Colonic mucosa (tissue), 2 donors: Measurements from ENCODE around the gene TREX2. TPM values are rescaled to one million over a fixed set of nuclear protein-coding genes. Genes with fewer than 3 reads are reported as not detected.

Experiments
- total RNA-seq, 2 donors: library from RNA; stranded (reverse); fragmentation: NEBNext Ultra II Directional in 1 of 2; extraction: Animal tissue kit (Norgen Biotek cat#: 25700) in 1 of 2; gene quantifications; one replicate each; pipeline ENCODE4 v1.2.1, GENCODE V29; 2021
- donor health status: DM: no; HTN: no; CAD: no.
- donor health status: DM: no; HTN: no; CAD: no.

Gene TREX2
- total RNA-seq, 2 donors from 2014 or later = 1.2 TPM; not detected in 1

Other genes starting within 250 kb of the TREX2 start
- gene PNMA6F, start 124.3 kb downstream of the TREX2 start, total RNA-seq = not detected
- gene ZNF275, start 111.9 kb downstream of the TREX2 start, total RNA-seq = 1 to 10 TPM; 5.4 to 5.8 TPM
- not detected for gene PNMA6E, start 44.7 kb downstream of the TREX2 start, total RNA-seq
- under 1 TPM; 0.10 to 0.29 TPM for gene ZFP92, start 34.6 kb downstream of the TREX2 start, total RNA-seq
- 10 to 100 TPM; 18.9 to 47.8 TPM for gene HAUS7, start 24.5 kb upstream of the TREX2 start, total RNA-seq
- 10 to 100 TPM in 1 of 2 donors, 1 to 10 TPM in 1; 6.0 to 11.4 TPM for gene BGN, start 48.9 kb upstream of the TREX2 start, total RNA-seq
- under 1 TPM in 1 of 2 donors, not detected in 1; 0.24 TPM for gene ATP2B3, start 71.6 kb upstream of the TREX2 start, total RNA-seq
- 10 to 100 TPM; 16.3 to 24.0 TPM for gene CCNQ, start 153.1 kb upstream of the TREX2 start, total RNA-seq
- gene DUSP9, start 201.1 kb upstream of the TREX2 start, total RNA-seq = under 1 TPM in 1 of 2 donors, not detected in 1; 0.49 TPM
- gene PNCK, start 227.8 kb upstream of the TREX2 start, total RNA-seq = 10 to 100 TPM in 1 of 2 donors, 1 to 10 TPM in 1; 1.9 to 11.1 TPM
- 100 to 1,000 TPM; 197 to 435 TPM for gene SLC6A8, start 241.9 kb upstream of the TREX2 start, total RNA-seq